GM23338 (cell line): Measurements from ENCODE around the gene PSMD11. TPM values are rescaled to one million over a fixed set of nuclear protein-coding genes. Genes with fewer than 3 reads are reported as not detected.

Experiments
- ATAC-seq: fragments of 200-7000 bp; cut with Tn5 transposase; 3 replicates; pipeline ENCODE4 v1.9.1; 2020
- DNase-seq: peaks from one replicate; pipeline ENCODE4 v3.0.0-alpha.2; 2015; ENCODE audit warnings: low spot score
- H2AFZ ChIP-seq: fragments of 200-600 bp; sonication (generic); 2 replicates; pipeline ENCODE4 v1.8.0; 2016; ENCODE audit warnings: antibody characterized with exemption, mild to moderate bottlenecking, moderate library complexity
- H3F3A ChIP-seq: fragments of 200-600 bp; sonication (generic); replicated peaks from 2 replicates; pipeline ENCODE4 v1.8.0; 2017; ENCODE audit warnings: antibody characterized with exemption, mixed run types, low read depth
- H3K27ac ChIP-seq: fragments of 200-600 bp; sonication (generic); 2 replicates; pipeline ENCODE4 v1.6.1; 2016; ENCODE audit warnings: low read depth
- H3K27me3 ChIP-seq: fragments of 200-600 bp; sonication (generic); 2 replicates; pipeline ENCODE4 v1.8.0; 2016; ENCODE audit warnings: mild to moderate bottlenecking, mixed run types, moderate library complexity; ENCODE audit not compliant: insufficient read depth
- H3K36me3 ChIP-seq: fragments of 200-600 bp; sonication (generic); 2 replicates; pipeline ENCODE4 v1.8.0; 2016; ENCODE audit warnings: mild to moderate bottlenecking; ENCODE audit not compliant: insufficient read depth
- H3K4me1 ChIP-seq: fragments of 200-600 bp; sonication (generic); 2 replicates; pipeline ENCODE4 v1.8.0; 2016; ENCODE audit warnings: mild to moderate bottlenecking, moderate library complexity; ENCODE audit not compliant: insufficient read depth
- H3K4me2 ChIP-seq: fragments of 200-600 bp; sonication (generic); 2 replicates; pipeline ENCODE4 v1.7.1; 2017; ENCODE audit warnings: mixed run types
- H3K4me3 ChIP-seq: fragments of 200-600 bp; sonication (generic); 2 replicates; pipeline ENCODE4 v1.6.1; 2016; ENCODE audit warnings: mixed run types
- H3K79me2 ChIP-seq: fragments of 200-600 bp; sonication (generic); replicated peaks from 2 replicates; pipeline ENCODE4 v1.8.0; 2017; ENCODE audit warnings: mild to moderate bottlenecking; ENCODE audit not compliant: insufficient read depth
- H3K9me2 ChIP-seq: fragments of 200-600 bp; sonication (generic); 2 replicates; pipeline ENCODE4 v1.8.0; 2017; ENCODE audit not compliant: insufficient read depth
- H4K20me1 ChIP-seq: fragments of 200-600 bp; sonication (generic); replicated peaks from 2 replicates; pipeline ENCODE4 v1.8.0; 2017; ENCODE audit warnings: mild to moderate bottlenecking; ENCODE audit not compliant: insufficient read depth
- H3K27ac Mint-ChIP-seq: 2 replicates; pipeline ENCODE4 v1.8.0; 2020; ENCODE audit warnings: inconsistent platforms, mild to moderate bottlenecking, moderate library complexity, mixed read lengths
- H3K27me3 Mint-ChIP-seq: 3 replicates; pipeline ENCODE4 v1.8.0; 2022; ENCODE audit warnings: low read depth, mild to moderate bottlenecking, moderate library complexity, mixed read lengths, inconsistent platforms; ENCODE audit not compliant: insufficient read depth, poor library complexity
- H3K36me3 Mint-ChIP-seq: 3 replicates; pipeline ENCODE4 v1.8.0; 2021; ENCODE audit warnings: low read depth, mild to moderate bottlenecking, inconsistent platforms, moderate library complexity, mixed read lengths
- H3K4me1 Mint-ChIP-seq: 3 replicates; pipeline ENCODE4 v1.8.0; 2020; ENCODE audit warnings: mild to moderate bottlenecking, inconsistent platforms, mixed read lengths
- H3K4me3 Mint-ChIP-seq: 3 replicates; pipeline ENCODE4 v1.8.0; 2021; ENCODE audit warnings: moderate library complexity, mild to moderate bottlenecking, inconsistent platforms, mixed read lengths
- H3K9me3 Mint-ChIP-seq: 3 replicates; pipeline ENCODE4 v1.8.0; 2020; ENCODE audit warnings: moderate library complexity, mild to moderate bottlenecking, inconsistent platforms, mixed read lengths
- CREB1 ChIP-seq: fragments of 250-450 bp; sonication (Bioruptor Pico); IDR thresholded peaks from 2 replicates; pipeline ENCODE4 v1.5.0; 2020; ENCODE audit warnings: low read depth, mild to moderate bottlenecking, moderate library complexity
- EZH2 ChIP-seq: fragments of 200-600 bp; sonication (generic); IDR thresholded peaks from one replicate; pipeline ENCODE4 v1.8.0; 2017; ENCODE audit warnings: antibody characterized with exemption, mild to moderate bottlenecking, low read depth; ENCODE audit not compliant: unreplicated experiment
- EZH2phosphoT487 ChIP-seq: fragments of 200-600 bp; sonication (generic); IDR thresholded peaks from one replicate; pipeline ENCODE4 v1.8.1; 2018; ENCODE audit warnings: antibody characterized with exemption; ENCODE audit not compliant: unreplicated experiment
- JUNB ChIP-seq: IDR thresholded peaks from one replicate; pipeline ENCODE4 v1.6.1; 2016; ENCODE audit warnings: antibody characterized with exemption; ENCODE audit not compliant: unreplicated experiment
- NANOG ChIP-seq: IDR thresholded peaks from 2 replicates; pipeline ENCODE4 v1.6.1; 2016; ENCODE audit warnings: antibody characterized with exemption, borderline replicate concordance
- POLR2AphosphoS5 ChIP-seq: IDR thresholded peaks from 2 replicates; pipeline ENCODE4 v1.6.1; 2016; ENCODE audit warnings: antibody characterized with exemption, low read depth
- STAT1 ChIP-seq: IDR thresholded peaks from one replicate; pipeline ENCODE4 v1.6.1; 2016; ENCODE audit warnings: antibody characterized with exemption; ENCODE audit not compliant: unreplicated experiment
- ZNF114 ChIP-seq: fragments of 250-450 bp; sonication (Bioruptor Pico); IDR thresholded peaks from 2 replicates; pipeline ENCODE4 v1.5.0; 2020; ENCODE audit warnings: mild to moderate bottlenecking, moderate library complexity
- ZNF331 ChIP-seq: fragments of 250-450 bp; sonication (Bioruptor Pico); IDR thresholded peaks from 2 replicates; pipeline ENCODE4 v1.5.0; 2020; ENCODE audit warnings: low read depth, mild to moderate bottlenecking, moderate library complexity
- polyA plus RNA-seq: library from polyadenylated mRNA; unstranded; fragments of >200 nt; fragmentation: Nextera tagmentation; extraction: Ambion mirVana; gene quantifications from 2 replicates; pipeline ENCODE4 v1.2.1, GENCODE V29; 2016
- total RNA-seq: library from RNA; depleted of rRNA; stranded (reverse); fragments of >200 nt; shearing (Covaris generic); gene quantifications from 2 replicates; pipeline ENCODE4 v1.2.3, GENCODE V29; 2014
- TF ChIP-seq, protein P1 (sequence below): IDR thresholded peaks from one replicate; pipeline ENCODE4 v1.6.1; 2018; ENCODE audit warnings: antibody characterized with exemption; ENCODE audit not compliant: unreplicated experiment
- TF ChIP-seq, protein P2 (sequence below), 2 experiments: fragments of 200-600 bp in 1 of 2; sonication (generic) in 1 of 2; conservative IDR thresholded peaks; 2 replicates each; pipeline versions ENCODE4 v1.5.1 to v1.6.1; 2016 to 2017; ENCODE audit warnings: antibody characterized with exemption in 2 of 2, low read depth in 2 of 2, mild to moderate bottlenecking in 2 of 2, moderate library complexity in 1 of 2
- TF ChIP-seq, protein P3 (sequence below): IDR thresholded peaks from 2 replicates; pipeline ENCODE4 v1.6.1; 2016; ENCODE audit warnings: antibody characterized with exemption
- TF ChIP-seq, protein P4 (sequence below): fragments of 250-450 bp; sonication (Bioruptor Pico); IDR thresholded peaks from 2 replicates; pipeline ENCODE4 v1.5.0; 2020; ENCODE audit warnings: mild to moderate bottlenecking, moderate library complexity

The PSMD11 gene
- total and polyA plus RNA-seq, 2 experiments from 2014 or later = 180 to 360 TPM

DNA sequence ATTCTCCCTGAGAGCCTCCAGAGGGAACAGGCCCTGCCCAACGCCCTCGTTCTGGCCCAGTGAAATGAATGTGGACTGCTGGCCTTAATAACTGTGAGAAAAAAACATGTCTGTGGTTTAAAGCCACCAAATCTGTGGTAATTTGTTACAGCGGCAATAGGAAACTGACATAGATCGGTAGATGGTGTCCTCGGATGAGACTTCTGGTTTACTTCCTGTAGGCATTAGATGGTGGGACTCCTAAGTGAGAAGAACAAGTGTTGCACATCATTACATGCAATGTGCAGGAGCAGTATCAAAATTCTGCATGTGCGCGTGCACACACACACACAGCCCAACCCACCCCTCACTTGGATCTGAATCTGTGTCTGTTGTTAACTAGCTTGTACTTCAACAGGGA lies 84.5 kb downstream of the PSMD11 start:
- no peak for TF ChIP-seq EZH2phosphoT487
- TF ChIP-seq NANOG = no peak
- no peak for TF ChIP-seq JUNB
- TF ChIP-seq, protein P1, sequence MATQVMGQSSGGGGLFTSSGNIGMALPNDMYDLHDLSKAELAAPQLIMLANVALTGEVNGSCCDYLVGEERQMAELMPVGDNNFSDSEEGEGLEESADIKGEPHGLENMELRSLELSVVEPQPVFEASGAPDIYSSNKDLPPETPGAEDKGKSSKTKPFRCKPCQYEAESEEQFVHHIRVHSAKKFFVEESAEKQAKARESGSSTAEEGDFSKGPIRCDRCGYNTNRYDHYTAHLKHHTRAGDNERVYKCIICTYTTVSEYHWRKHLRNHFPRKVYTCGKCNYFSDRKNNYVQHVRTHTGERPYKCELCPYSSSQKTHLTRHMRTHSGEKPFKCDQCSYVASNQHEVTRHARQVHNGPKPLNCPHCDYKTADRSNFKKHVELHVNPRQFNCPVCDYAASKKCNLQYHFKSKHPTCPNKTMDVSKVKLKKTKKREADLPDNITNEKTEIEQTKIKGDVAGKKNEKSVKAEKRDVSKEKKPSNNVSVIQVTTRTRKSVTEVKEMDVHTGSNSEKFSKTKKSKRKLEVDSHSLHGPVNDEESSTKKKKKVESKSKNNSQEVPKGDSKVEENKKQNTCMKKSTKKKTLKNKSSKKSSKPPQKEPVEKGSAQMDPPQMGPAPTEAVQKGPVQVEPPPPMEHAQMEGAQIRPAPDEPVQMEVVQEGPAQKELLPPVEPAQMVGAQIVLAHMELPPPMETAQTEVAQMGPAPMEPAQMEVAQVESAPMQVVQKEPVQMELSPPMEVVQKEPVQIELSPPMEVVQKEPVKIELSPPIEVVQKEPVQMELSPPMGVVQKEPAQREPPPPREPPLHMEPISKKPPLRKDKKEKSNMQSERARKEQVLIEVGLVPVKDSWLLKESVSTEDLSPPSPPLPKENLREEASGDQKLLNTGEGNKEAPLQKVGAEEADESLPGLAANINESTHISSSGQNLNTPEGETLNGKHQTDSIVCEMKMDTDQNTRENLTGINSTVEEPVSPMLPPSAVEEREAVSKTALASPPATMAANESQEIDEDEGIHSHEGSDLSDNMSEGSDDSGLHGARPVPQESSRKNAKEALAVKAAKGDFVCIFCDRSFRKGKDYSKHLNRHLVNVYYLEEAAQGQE = no peak
- TF ChIP-seq ZNF114 = no peak
- TF ChIP-seq, protein P2, sequence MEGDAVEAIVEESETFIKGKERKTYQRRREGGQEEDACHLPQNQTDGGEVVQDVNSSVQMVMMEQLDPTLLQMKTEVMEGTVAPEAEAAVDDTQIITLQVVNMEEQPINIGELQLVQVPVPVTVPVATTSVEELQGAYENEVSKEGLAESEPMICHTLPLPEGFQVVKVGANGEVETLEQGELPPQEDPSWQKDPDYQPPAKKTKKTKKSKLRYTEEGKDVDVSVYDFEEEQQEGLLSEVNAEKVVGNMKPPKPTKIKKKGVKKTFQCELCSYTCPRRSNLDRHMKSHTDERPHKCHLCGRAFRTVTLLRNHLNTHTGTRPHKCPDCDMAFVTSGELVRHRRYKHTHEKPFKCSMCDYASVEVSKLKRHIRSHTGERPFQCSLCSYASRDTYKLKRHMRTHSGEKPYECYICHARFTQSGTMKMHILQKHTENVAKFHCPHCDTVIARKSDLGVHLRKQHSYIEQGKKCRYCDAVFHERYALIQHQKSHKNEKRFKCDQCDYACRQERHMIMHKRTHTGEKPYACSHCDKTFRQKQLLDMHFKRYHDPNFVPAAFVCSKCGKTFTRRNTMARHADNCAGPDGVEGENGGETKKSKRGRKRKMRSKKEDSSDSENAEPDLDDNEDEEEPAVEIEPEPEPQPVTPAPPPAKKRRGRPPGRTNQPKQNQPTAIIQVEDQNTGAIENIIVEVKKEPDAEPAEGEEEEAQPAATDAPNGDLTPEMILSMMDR (conservative IDR thresholded peaks at IDR 0.05; ENCODE audit: low read depth in 2 of 2) = no peak
- TF ChIP-seq CREB1 = no peak
- no peak for TF ChIP-seq EZH2
- no peak for TF ChIP-seq POLR2AphosphoS5
- no peak for TF ChIP-seq STAT1
- TF ChIP-seq, protein P3, sequence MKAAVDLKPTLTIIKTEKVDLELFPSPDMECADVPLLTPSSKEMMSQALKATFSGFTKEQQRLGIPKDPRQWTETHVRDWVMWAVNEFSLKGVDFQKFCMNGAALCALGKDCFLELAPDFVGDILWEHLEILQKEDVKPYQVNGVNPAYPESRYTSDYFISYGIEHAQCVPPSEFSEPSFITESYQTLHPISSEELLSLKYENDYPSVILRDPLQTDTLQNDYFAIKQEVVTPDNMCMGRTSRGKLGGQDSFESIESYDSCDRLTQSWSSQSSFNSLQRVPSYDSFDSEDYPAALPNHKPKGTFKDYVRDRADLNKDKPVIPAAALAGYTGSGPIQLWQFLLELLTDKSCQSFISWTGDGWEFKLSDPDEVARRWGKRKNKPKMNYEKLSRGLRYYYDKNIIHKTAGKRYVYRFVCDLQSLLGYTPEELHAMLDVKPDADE = no peak
- TF ChIP-seq, protein P4, sequence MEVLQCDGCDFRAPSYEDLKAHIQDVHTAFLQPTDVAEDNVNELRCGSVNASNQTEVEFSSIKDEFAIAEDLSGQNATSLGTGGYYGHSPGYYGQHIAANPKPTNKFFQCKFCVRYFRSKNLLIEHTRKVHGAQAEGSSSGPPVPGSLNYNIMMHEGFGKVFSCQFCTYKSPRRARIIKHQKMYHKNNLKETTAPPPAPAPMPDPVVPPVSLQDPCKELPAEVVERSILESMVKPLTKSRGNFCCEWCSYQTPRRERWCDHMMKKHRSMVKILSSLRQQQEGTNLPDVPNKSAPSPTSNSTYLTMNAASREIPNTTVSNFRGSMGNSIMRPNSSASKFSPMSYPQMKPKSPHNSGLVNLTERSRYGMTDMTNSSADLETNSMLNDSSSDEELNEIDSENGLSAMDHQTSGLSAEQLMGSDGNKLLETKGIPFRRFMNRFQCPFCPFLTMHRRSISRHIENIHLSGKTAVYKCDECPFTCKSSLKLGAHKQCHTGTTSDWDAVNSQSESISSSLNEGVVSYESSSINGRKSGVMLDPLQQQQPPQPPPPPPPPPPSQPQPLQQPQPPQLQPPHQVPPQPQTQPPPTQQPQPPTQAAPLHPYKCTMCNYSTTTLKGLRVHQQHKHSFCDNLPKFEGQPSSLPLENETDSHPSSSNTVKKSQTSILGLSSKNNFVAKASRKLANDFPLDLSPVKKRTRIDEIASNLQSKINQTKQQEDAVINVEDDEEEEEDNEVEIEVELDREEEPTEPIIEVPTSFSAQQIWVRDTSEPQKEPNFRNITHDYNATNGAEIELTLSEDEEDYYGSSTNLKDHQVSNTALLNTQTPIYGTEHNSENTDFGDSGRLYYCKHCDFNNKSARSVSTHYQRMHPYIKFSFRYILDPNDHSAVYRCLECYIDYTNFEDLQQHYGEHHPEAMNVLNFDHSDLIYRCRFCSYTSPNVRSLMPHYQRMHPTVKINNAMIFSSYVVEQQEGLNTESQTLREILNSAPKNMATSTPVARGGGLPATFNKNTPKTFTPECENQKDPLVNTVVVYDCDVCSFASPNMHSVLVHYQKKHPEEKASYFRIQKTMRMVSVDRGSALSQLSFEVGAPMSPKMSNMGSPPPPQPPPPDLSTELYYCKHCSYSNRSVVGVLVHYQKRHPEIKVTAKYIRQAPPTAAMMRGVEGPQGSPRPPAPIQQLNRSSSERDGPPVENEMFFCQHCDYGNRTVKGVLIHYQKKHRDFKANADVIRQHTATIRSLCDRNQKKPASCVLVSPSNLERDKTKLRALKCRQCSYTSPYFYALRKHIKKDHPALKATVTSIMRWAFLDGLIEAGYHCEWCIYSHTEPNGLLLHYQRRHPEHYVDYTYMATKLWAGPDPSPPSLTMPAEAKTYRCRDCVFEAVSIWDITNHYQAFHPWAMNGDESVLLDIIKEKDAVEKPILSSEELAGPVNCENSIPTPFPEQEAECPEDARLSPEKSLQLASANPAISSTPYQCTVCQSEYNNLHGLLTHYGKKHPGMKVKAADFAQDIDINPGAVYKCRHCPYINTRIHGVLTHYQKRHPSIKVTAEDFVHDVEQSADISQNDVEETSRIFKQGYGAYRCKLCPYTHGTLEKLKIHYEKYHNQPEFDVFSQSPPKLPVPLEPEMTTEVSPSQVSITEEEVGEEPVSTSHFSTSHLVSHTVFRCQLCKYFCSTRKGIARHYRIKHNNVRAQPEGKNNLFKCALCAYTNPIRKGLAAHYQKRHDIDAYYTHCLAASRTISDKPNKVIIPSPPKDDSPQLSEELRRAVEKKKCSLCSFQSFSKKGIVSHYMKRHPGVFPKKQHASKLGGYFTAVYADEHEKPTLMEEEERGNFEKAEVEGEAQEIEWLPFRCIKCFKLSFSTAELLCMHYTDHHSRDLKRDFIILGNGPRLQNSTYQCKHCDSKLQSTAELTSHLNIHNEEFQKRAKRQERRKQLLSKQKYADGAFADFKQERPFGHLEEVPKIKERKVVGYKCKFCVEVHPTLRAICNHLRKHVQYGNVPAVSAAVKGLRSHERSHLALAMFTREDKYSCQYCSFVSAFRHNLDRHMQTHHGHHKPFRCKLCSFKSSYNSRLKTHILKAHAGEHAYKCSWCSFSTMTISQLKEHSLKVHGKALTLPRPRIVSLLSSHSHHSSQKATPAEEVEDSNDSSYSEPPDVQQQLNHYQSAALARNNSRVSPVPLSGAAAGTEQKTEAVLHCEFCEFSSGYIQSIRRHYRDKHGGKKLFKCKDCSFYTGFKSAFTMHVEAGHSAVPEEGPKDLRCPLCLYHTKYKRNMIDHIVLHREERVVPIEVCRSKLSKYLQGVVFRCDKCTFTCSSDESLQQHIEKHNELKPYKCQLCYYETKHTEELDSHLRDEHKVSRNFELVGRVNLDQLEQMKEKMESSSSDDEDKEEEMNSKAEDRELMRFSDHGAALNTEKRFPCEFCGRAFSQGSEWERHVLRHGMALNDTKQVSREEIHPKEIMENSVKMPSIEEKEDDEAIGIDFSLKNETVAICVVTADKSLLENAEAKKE (CRISPR knock-in tag) = no peak
- TF ChIP-seq ZNF331 (CRISPR knock-in tag) = no peak
- ATAC-seq (no peak), DNase-seq (no peak)
- no peaks in the 10 kb centered on the region for H3K36me3 ChIP-seq
- no peaks in the 10 kb centered on the region for H3K36me3 Mint-ChIP-seq
- H3K4me1 Mint-ChIP-seq = peaks cover 3% of the 10 kb centered on the region; the same call in 2 of the 3 replicates
- H3K27ac Mint-ChIP-seq = no peak overlapping the region
- no peaks in the 10 kb centered on the region for H4K20me1 ChIP-seq
- H3K4me1 ChIP-seq = peaks cover 2% of the 10 kb centered on the region
- H3K27me3 Mint-ChIP-seq = peaks cover 2% of the 10 kb centered on the region
- H3K27me3 ChIP-seq = no peaks in the 10 kb centered on the region
- H3K27ac ChIP-seq = no peak overlapping the region
- H3K9me3 Mint-ChIP-seq = no peaks in the 10 kb centered on the region
- H2AFZ ChIP-seq = no peak overlapping the region
- no peaks in the 10 kb centered on the region for H3K9me2 ChIP-seq
- no peaks in the 10 kb centered on the region for H3K79me2 ChIP-seq
- H3K4me2 ChIP-seq = no peak overlapping the region
- H3K4me3 Mint-ChIP-seq = no peak overlapping the region
- no peaks in the 10 kb centered on the region for H3F3A ChIP-seq
- no peak overlapping the region for H3K4me3 ChIP-seq
